ENCODE measurements around the gene CYP11A1.
A peak's percentile ranks its signal among the peaks of the same experiment; 100 is the strongest.

CYP11A1 gene

GRCh38 chr15:74367296-74367854, at the start of gene CYP11A1:
Gene CYP11A1, minus strand, starts transcription at chr15:74367646. Its CDS starts 61 bp downstream, at chr15:74367585.
- no peak for DNase-seq (ENCODE audit: low read depth in 2 of 2)

GRCh38 chr15:74417225-74417624, 49.8 kb upstream of the CYP11A1 start:
- no peak for DNase-seq (ENCODE audit: low read depth in 2 of 2)

GRCh38 chr15:74415966-74416916, 48.8 kb upstream of the CYP11A1 start:
- no peak for DNase-seq (ENCODE audit: low read depth in 2 of 2)

GRCh38 chr15:74414603-74415338, 47.3 kb upstream of the CYP11A1 start:
- no peak for DNase-seq (ENCODE audit: low read depth in 2 of 2)

- DNase-seq (ENCODE audit: low read depth in 2 of 2), result no peak
Measured at GRCh38 chr15:74414081-74414580, 46.7 kb upstream of the CYP11A1 start.

GRCh38 chr15:74413350-74414080, 46.1 kb upstream of the CYP11A1 start:
- DNase-seq (ENCODE audit: low read depth in 2 of 2), result no peak

- no peak for DNase-seq (ENCODE audit: low read depth in 2 of 2)
Measured at GRCh38 chr15:74412159-74412558, 44.7 kb upstream of the CYP11A1 start.

- DNase-seq (ENCODE audit: low read depth in 2 of 2), result no peak
Measured at GRCh38 chr15:74411686-74412085, 44.2 kb upstream of the CYP11A1 start.

GRCh38 chr15:74410502-74410901, 43.1 kb upstream of the CYP11A1 start:
- DNase-seq (ENCODE audit: low read depth in 2 of 2), result no peak

- no peak for DNase-seq (ENCODE audit: low read depth in 2 of 2)
Measured at GRCh38 chr15:74409225-74409624, 41.8 kb upstream of the CYP11A1 start.

GRCh38 chr15:74408815-74409214, 41.4 kb upstream of the CYP11A1 start:
- no peak for DNase-seq (ENCODE audit: low read depth in 2 of 2)

GRCh38 chr15:74408385-74408784, 40.9 kb upstream of the CYP11A1 start:
- no peak for DNase-seq (ENCODE audit: low read depth in 2 of 2)

GRCh38 chr15:74406992-74407705, 39.7 kb upstream of the CYP11A1 start:
- no peak for DNase-seq (ENCODE audit: low read depth in 2 of 2)

GRCh38 chr15:74406517-74406916, 39.1 kb upstream of the CYP11A1 start:
- no peak for DNase-seq (ENCODE audit: low read depth in 2 of 2)

GRCh38 chr15:74405823-74406222, 38.4 kb upstream of the CYP11A1 start:
- no peak for DNase-seq (ENCODE audit: low read depth in 2 of 2)

- DNase-seq (ENCODE audit: low read depth in 2 of 2), result no peak
Measured at GRCh38 chr15:74403991-74404563, 36.6 kb upstream of the CYP11A1 start.

GRCh38 chr15:74403588-74403919, 36.1 kb upstream of the CYP11A1 start:
- DNase-seq (ENCODE audit: low read depth in 2 of 2), result no peak

- DNase-seq (ENCODE audit: low read depth in 2 of 2), result peak; percentile 61 to 78
Measured at GRCh38 chr15:74402873-74403587, 35.6 kb upstream of the CYP11A1 start.

GRCh38 chr15:74402337-74402841, 34.9 kb upstream of the CYP11A1 start:
- DNase-seq (ENCODE audit: low read depth in 2 of 2), result no peak

Measured in activated CD8-positive, alpha-beta memory T cell treated with anti-CD3 and anti-CD28 coated beads for 4 hours (primary cell).